Bronchial epithelial cell (primary cell): ENCODE measurements around the gene AUH. TPM values are rescaled to one million over a fixed set of nuclear protein-coding genes. Genes with fewer than 3 reads are reported as not detected.

Experiments used
- DNase-seq: peaks from one replicate; pipeline ENCODE4 v3.0.0-alpha.2; 2010; ENCODE audit warnings: low read depth
- FAIRE-seq: peaks from 2 replicates; lab custom pipeline; 2011; peaks lifted over from hg19 to GRCh38; lab: Jason Lieb, UNC
- H3K27me3 ChIP-seq: 2 replicates; pipeline ENCODE4 v1.5.1; 2011; ENCODE audit warnings: low read length; ENCODE audit not compliant: control insufficient read depth, insufficient read depth
- H3K36me3 ChIP-seq: 2 replicates; pipeline ENCODE4 v1.5.1; 2011; ENCODE audit warnings: low read length; ENCODE audit not compliant: control insufficient read depth, insufficient read depth
- H3K4me3 ChIP-seq: 2 replicates; pipeline ENCODE4 v1.5.1; 2011; ENCODE audit warnings: mild to moderate bottlenecking, low read depth, low read length, control low read depth
- CTCF ChIP-seq: IDR thresholded peaks from 2 replicates; pipeline ENCODE4 v1.5.1; 2011; ENCODE audit warnings: mild to moderate bottlenecking, moderate library complexity, low read length, control low read depth, inconsistent platforms; ENCODE audit not compliant: insufficient read depth, severe bottlenecking
- total RNA-seq: library from RNA; depleted of rRNA; stranded (reverse); fragments of >200 nt; gene quantifications from 2 replicates; pipeline ENCODE4 v1.2.1, GENCODE V29; 2014

AUH gene
- total RNA-seq, 1 donor from 2014 or later = 16.8 TPM

GRCh38 chr9:91191411-91192380 lies 170.0 kb downstream of the AUH start:
- DNase-seq (no peak), FAIRE-seq (no peak)
- Histone ChIP-seq H3K4me3 (no peak overlapping the region), H3K27me3 (no peaks in the 10 kb centered on the region), H3K36me3 (no peaks in the 10 kb centered on the region)
- TF ChIP-seq CTCF = no peak

GRCh38 chr9:91190062-91190461 lies 171.7 kb downstream of the AUH start:
- no peak overlapping the region for H3K4me3 ChIP-seq
- FAIRE-seq (no peak), DNase-seq (no peak)
- no peaks in the 10 kb centered on the region for H3K36me3 ChIP-seq
- H3K27me3 ChIP-seq = no peaks in the 10 kb centered on the region
- TF ChIP-seq CTCF = no peak

- DNase-seq (no peak), FAIRE-seq (no peak)
- Histone ChIP-seq H3K27me3 (no peaks in the 10 kb centered on the region), H3K36me3 (no peaks in the 10 kb centered on the region), H3K4me3 (no peak overlapping the region)
- TF ChIP-seq CTCF = no peak
These were observed 172.8 kb downstream of the AUH start for GRCh38 chr9:91188719-91189590.

- TF ChIP-seq CTCF = no peak
- Histone ChIP-seq H3K36me3 (no peaks in the 10 kb centered on the region), H3K4me3 (no peak overlapping the region), H3K27me3 (no peaks in the 10 kb centered on the region)
- FAIRE-seq (no peak), DNase-seq (no peak)
These were observed 173.8 kb downstream of the AUH start for GRCh38 chr9:91187965-91188344.

GRCh38 chr9:91187311-91187964 lies 174.3 kb downstream of the AUH start:
- Histone ChIP-seq H3K36me3 (no peaks in the 10 kb centered on the region), H3K4me3 (no peak overlapping the region), H3K27me3 (no peaks in the 10 kb centered on the region)
- no peak for TF ChIP-seq CTCF
- no peak for FAIRE-seq
- DNase-seq = no peak
